ENCODE results near the gene TM9SF1. TPM values are rescaled to one million over a fixed set of nuclear protein-coding genes. Genes with fewer than 3 reads are reported as not detected.

TM9SF1 gene
- total and polyA plus RNA-seq, 9 of the 15 experiments (the other 6 are each of a cell fraction or from before 2014, with no cell fraction given), result 5.3 to 20.3 (median 11.8) TPM

GRCh38 chr14:24188251-24189058 is 6.8 kb downstream of the TM9SF1 start, which contains the start of gene IPO4 (continued):
- peak; percentile 42; the same call in 1 of the 2 replicates for TF ChIP-seq THAP7 (CRISPR knock-in tag; IDR thresholded peaks at IDR 0.05)
- no peak for TF ChIP-seq NR4A1 (CRISPR knock-in tag; IDR thresholded peaks at IDR 0.05)
- TF ChIP-seq NR4A1 (tag; IDR thresholded peaks at IDR 0.05), result no peak
- no peak for TF ChIP-seq ZNF717 (CRISPR knock-in tag; IDR thresholded peaks at IDR 0.05)
- no peak for TF ChIP-seq TAF15 (IDR thresholded peaks at IDR 0.05; ENCODE audit: low read depth, low read length)
- no peak for TF ChIP-seq EP300 (IDR thresholded peaks at IDR 0.05; ENCODE audit: low read length)
- TF ChIP-seq PCBP1 (IDR thresholded peaks at IDR 0.05; ENCODE audit: low read depth, low read length, poor library complexity, severe bottlenecking), result no peak
- TF ChIP-seq NCOA1 (IDR thresholded peaks at IDR 0.05; ENCODE audit: low read depth), result peak; percentile 99
- no peak for TF ChIP-seq ZNF253 (CRISPR knock-in tag; conservative IDR thresholded peaks at IDR 0.05)
- peak; percentile 62; the same call in 1 of the 2 replicates for TF ChIP-seq RNF2 (IDR thresholded peaks at IDR 0.05)
- no peak for TF ChIP-seq POLR3G (IDR thresholded peaks at IDR 0.05; ENCODE audit: extremely low read depth, insufficient read length, insufficient replicate concordance)
- TF ChIP-seq HINFP (tag; conservative IDR thresholded peaks at IDR 0.05; ENCODE audit: low read depth), result no peak
- TF ChIP-seq CREB3 (tag; conservative IDR thresholded peaks at IDR 0.05; ENCODE audit: low read depth), result no peak
- no peak for TF ChIP-seq TFE3 (CRISPR knock-in tag; IDR thresholded peaks at IDR 0.05)
- TF ChIP-seq CBX8 (IDR thresholded peaks at IDR 0.05; ENCODE audit: borderline replicate concordance, extremely low read depth, low read depth, low read length, poor library complexity, severe bottlenecking), result no peak
- no peak for TF ChIP-seq PHTF2 (CRISPR knock-in tag; IDR thresholded peaks at IDR 0.05)
- TF ChIP-seq THRB (CRISPR knock-in tag; conservative IDR thresholded peaks at IDR 0.05), result no peak
- TF ChIP-seq DEAF1 (CRISPR knock-in tag; IDR thresholded peaks at IDR 0.05), result peak; percentile 10; the same call in 1 of the 2 replicates
- TF ChIP-seq PPARD (CRISPR knock-in tag; IDR thresholded peaks at IDR 0.05), result no peak
- TF ChIP-seq THRAP3 (IDR thresholded peaks at IDR 0.05; ENCODE audit: borderline replicate concordance), result no peak
